Measurements from ENCODE around the gene CORO2B. TPM values are rescaled to one million over a fixed set of nuclear protein-coding genes. Genes with fewer than 3 reads are reported as not detected.
"Not testable (repeated sequence)": the region's sequence is repeated elsewhere in the genome, so short reads cannot be mapped to it uniquely, and the experiment has no call there.

Gene CORO2B
- total RNA-seq, 1 donor from 2014 or later: 3.6 TPM

GRCh38 chr15:68603216-68603595 lies 24.4 kb downstream of the CORO2B start:
- peaks cover 12% of the 10 kb centered on the region for H3K4me1 ChIP-seq
- no peak overlapping the region for H3K27ac ChIP-seq
- DNase-seq (no peak), ATAC-seq (no peak)
- no peak overlapping the region for H3K4me3 ChIP-seq
- H3K36me3 ChIP-seq: no peaks in the 10 kb centered on the region
- no peaks in the 10 kb centered on the region for H3K9me3 ChIP-seq
- TF ChIP-seq CTCF (IDR thresholded peaks at IDR 0.05): no peak
- no peaks in the 10 kb centered on the region for H3K27me3 ChIP-seq
- intact Hi-C loops (cut with DNase I): no loop called here

- DNase-seq (no peak), ATAC-seq (no peak)
- Histone ChIP-seq H3K27me3 (no peaks in the 10 kb centered on the region), H3K4me1 (peaks cover 7% of the 10 kb centered on the region), H3K9me3 (no peaks in the 10 kb centered on the region), H3K36me3 (no peaks in the 10 kb centered on the region), H3K27ac (no peak overlapping the region), H3K4me3 (no peak overlapping the region)
- no peak for TF ChIP-seq CTCF (IDR thresholded peaks at IDR 0.05)
- intact Hi-C loops (cut with DNase I): no loop called here
Measured at GRCh38 chr15:68603951-68604350, 25.2 kb downstream of the CORO2B start.

- intact Hi-C loops (cut with DNase I); H3K27me3 ChIP-seq; DNase-seq; H3K36me3 ChIP-seq; H3K9me3 ChIP-seq; H3K4me3 ChIP-seq; ATAC-seq; H3K4me1 ChIP-seq; H3K27ac ChIP-seq: not testable (repeated sequence)
Measured at GRCh38 chr15:68604840-68605478, 26.2 kb downstream of the CORO2B start.

- H3K27ac ChIP-seq: no peak overlapping the region
- H3K4me3 ChIP-seq: no peak overlapping the region
- DNase-seq: no peak
- TF ChIP-seq CTCF (IDR thresholded peaks at IDR 0.05): no peak
- no peak for ATAC-seq
- H3K9me3 ChIP-seq: no peaks in the 10 kb centered on the region
- intact Hi-C loops (cut with DNase I): no loop called here
- H3K27me3 ChIP-seq: no peaks in the 10 kb centered on the region
- H3K36me3 ChIP-seq: no peaks in the 10 kb centered on the region
- peaks cover 7% of the 10 kb centered on the region for H3K4me1 ChIP-seq
Measured at GRCh38 chr15:68606375-68606774, 27.6 kb downstream of the CORO2B start.

GRCh38 chr15:68608206-68608843 lies 29.5 kb downstream of the CORO2B start:
- no peak overlapping the region for H3K4me3 ChIP-seq
- ATAC-seq: peak; percentile 63

More at GRCh38 chr15:68608206-68608843, 29.5 kb downstream of the CORO2B start:
- Histone ChIP-seq H3K27me3 (no peaks in the 10 kb centered on the region), H3K9me3 (no peaks in the 10 kb centered on the region), H3K27ac (peak overlapping the region; percentile 51), H3K4me1 (peaks cover 7% of the 10 kb centered on the region), H3K36me3 (no peaks in the 10 kb centered on the region)
- TF ChIP-seq CTCF (IDR thresholded peaks at IDR 0.05): no peak
- DNase-seq: no peak
- intact Hi-C loops (cut with DNase I): no loop called here
